HepG2 (cell line): Measurements from ENCODE around the gene YBX2. TPM values are rescaled to one million over a fixed set of nuclear protein-coding genes. Genes with fewer than 3 reads are reported as not detected.
A peak's percentile ranks its signal among the peaks of the same experiment; 100 is the strongest.

Source experiments
- CAMTA2 ChIP-seq: sonication (generic); formaldehyde crosslinking; IDR thresholded peaks from 2 replicates; pipeline ENCODE4 v1.4.0; 2020; ENCODE audit warnings: mild to moderate bottlenecking, missing genetic modification reagents, borderline replicate concordance
- CHD4 ChIP-seq: fragments of 200-600 bp; sonication (generic); IDR thresholded peaks from 2 replicates; pipeline ENCODE4 v1.7.0; 2017; ENCODE audit warnings: mild to moderate bottlenecking, low read length, borderline replicate concordance
- GTF2F1 ChIP-seq: fragments of 150-350 bp; IDR thresholded peaks from 2 replicates; pipeline ENCODE4 v1.6.1; 2014; ENCODE audit warnings: low read length
- IRF1 ChIP-seq: sonication (generic); formaldehyde crosslinking; IDR thresholded peaks from 2 replicates; pipeline ENCODE4 v1.4.0; 2020; ENCODE audit warnings: low read depth, mild to moderate bottlenecking, missing genetic modification reagents
- ISX ChIP-seq: sonication (generic); formaldehyde crosslinking; conservative IDR thresholded peaks from 2 replicates; pipeline ENCODE4 v1.5.0; 2020; ENCODE audit warnings: missing genetic modification reagents
- SNAPC5 ChIP-seq: sonication (generic); formaldehyde crosslinking; IDR thresholded peaks from 2 replicates; pipeline ENCODE4 v1.8.1; 2023; ENCODE audit warnings: mild to moderate bottlenecking, missing genetic modification reagents, borderline replicate concordance
- TOE1 ChIP-seq: sonication (generic); formaldehyde crosslinking; IDR thresholded peaks from 2 replicates; pipeline ENCODE4 v1.4.0; 2020; ENCODE audit warnings: mild to moderate bottlenecking, missing genetic modification reagents
- TOPORS ChIP-seq: sonication (generic); formaldehyde crosslinking; IDR thresholded peaks from 2 replicates; pipeline ENCODE4 v1.8.0; 2023; ENCODE audit warnings: mild to moderate bottlenecking, missing genetic modification reagents
- YY1 ChIP-seq: IDR thresholded peaks from 2 replicates; pipeline ENCODE4 v1.6.1; 2011; ENCODE audit warnings: low read length, low read depth, moderate library complexity, mild to moderate bottlenecking; ENCODE audit not compliant: insufficient read depth, insufficient replicate concordance
- ZNF3 ChIP-seq: IDR thresholded peaks from 2 replicates; pipeline ENCODE4 v1.7.0; 2017; ENCODE audit warnings: inconsistent platforms
- ZNF547 ChIP-seq: sonication (generic); formaldehyde crosslinking; IDR thresholded peaks from 2 replicates; pipeline ENCODE4 v1.5.1; 2020; ENCODE audit warnings: mild to moderate bottlenecking, missing genetic modification reagents
- ZNF878 ChIP-seq: sonication (generic); formaldehyde crosslinking; IDR thresholded peaks from 2 replicates; pipeline ENCODE4 v1.8.1; 2023; ENCODE audit warnings: mild to moderate bottlenecking, missing genetic modification reagents, moderate library complexity
- ZSCAN30 ChIP-seq: sonication (generic); formaldehyde crosslinking; IDR thresholded peaks from 2 replicates; pipeline ENCODE4 v1.5.0; 2020; ENCODE audit warnings: mild to moderate bottlenecking, missing genetic modification reagents
- polyA plus RNA-seq, 8 experiments: library from polyadenylated mRNA; depleted of rRNA in 3 of 8; stranded (reverse) in 7 of 8; unstranded in 1 of 8; fragments of >200 nt; fragmentation: Illumina TruSeq in 4 of 8; extraction: Trizol in 4 of 8; gene quantifications; 2 replicates each; pipeline versions ENCODE4 v1.2.1 to v1.2.3, GENCODE V29; 2011 to 2016; ENCODE audit warnings: low read depth in 4 of 8, missing spikeins in 1 of 8, mixed read lengths in 1 of 8; ENCODE audit not compliant: insufficient read depth in 1 of 8
- total RNA-seq, 5 experiments: library from RNA; depleted of rRNA; stranded (reverse); fragments of >200 nt; fragmentation: Illumina TruSeq; extraction: Trizol; gene quantifications; 2 replicates each; pipeline ENCODE4 v1.2.3, GENCODE V29; 2016; ENCODE audit warnings: low read depth in 1 of 5
- TF ChIP-seq, protein P1 (sequence below): sonication (generic); formaldehyde crosslinking; IDR thresholded peaks from 2 replicates; pipeline ENCODE4; 2020; ENCODE audit warnings: missing genetic modification reagents, mild to moderate bottlenecking, borderline replicate concordance
- TF ChIP-seq, protein P2 (sequence below): sonication (generic); formaldehyde crosslinking; IDR thresholded peaks from 2 replicates; pipeline ENCODE4 v1.5.0; 2020; ENCODE audit warnings: missing genetic modification reagents
- TF ChIP-seq, protein P3 (sequence below): sonication (generic); formaldehyde crosslinking; IDR thresholded peaks from 2 replicates; pipeline ENCODE4 v1.4.0; 2020; ENCODE audit warnings: missing genetic modification reagents, borderline replicate concordance
- TF ChIP-seq, protein P4 (sequence below): IDR thresholded peaks from 2 replicates; pipeline ENCODE4 v1.6.1; 2016; ENCODE audit warnings: missing compliant biosample characterization, missing genetic modification reagents, borderline replicate concordance

YBX2 gene
- total and polyA plus RNA-seq, 2 of the 13 experiments (the other 11 are each of a cell fraction or from before 2014, with no cell fraction given): 0.12 to 0.22 TPM

DNA sequence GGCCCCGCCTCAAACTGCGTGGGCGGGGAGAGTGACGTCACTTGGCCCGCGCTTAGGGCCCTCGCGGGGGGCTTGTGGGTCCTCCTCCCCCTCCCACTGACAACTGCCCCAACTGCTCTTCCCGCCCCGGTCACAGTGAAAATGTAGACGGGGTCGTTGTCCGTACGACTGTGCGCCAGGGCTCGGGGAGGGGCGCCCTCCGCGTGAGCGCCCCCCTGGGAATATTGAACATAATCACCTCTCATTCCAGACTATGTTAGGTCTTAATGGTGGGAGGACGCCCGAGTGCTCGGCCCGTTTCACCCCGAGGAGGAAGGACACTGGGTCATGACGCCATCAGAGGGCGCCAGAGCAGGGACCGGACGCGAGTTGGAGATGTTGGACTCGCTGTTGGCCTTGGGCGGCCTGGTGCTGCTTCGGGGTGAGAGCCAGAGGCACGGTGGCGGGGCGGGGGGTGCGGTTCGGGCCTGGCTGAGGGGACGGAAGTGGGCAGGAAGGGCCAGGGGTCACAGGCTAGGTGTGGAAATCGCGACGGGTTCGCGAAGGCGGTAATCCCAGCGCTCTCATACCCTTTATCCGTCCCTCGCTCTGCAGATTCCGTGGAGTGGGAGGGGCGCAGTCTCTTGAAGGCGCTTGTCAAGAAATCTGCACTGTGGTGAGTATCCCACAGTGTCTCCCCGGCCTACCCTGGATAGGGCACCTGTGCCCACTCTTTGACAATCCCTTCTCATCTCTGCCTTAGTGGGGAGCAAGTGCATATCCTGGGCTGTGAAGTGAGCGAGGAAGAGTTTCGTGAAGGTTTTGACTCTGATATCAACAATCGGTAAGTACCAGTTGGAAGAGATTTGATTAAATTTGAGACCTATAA, 42.0 kb downstream of the YBX2 start, which contains the start of gene ELP5 (continued):
- TF ChIP-seq, protein P1, sequence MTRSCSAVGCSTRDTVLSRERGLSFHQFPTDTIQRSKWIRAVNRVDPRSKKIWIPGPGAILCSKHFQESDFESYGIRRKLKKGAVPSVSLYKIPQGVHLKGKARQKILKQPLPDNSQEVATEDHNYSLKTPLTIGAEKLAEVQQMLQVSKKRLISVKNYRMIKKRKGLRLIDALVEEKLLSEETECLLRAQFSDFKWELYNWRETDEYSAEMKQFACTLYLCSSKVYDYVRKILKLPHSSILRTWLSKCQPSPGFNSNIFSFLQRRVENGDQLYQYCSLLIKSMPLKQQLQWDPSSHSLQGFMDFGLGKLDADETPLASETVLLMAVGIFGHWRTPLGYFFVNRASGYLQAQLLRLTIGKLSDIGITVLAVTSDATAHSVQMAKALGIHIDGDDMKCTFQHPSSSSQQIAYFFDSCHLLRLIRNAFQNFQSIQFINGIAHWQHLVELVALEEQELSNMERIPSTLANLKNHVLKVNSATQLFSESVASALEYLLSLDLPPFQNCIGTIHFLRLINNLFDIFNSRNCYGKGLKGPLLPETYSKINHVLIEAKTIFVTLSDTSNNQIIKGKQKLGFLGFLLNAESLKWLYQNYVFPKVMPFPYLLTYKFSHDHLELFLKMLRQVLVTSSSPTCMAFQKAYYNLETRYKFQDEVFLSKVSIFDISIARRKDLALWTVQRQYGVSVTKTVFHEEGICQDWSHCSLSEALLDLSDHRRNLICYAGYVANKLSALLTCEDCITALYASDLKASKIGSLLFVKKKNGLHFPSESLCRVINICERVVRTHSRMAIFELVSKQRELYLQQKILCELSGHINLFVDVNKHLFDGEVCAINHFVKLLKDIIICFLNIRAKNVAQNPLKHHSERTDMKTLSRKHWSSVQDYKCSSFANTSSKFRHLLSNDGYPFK: peak; percentile 90; the same call in 1 of the 2 replicates
- TF ChIP-seq IRF1 (CRISPR knock-in tag): no peak
- no peak for TF ChIP-seq ZSCAN30 (CRISPR knock-in tag)
- TF ChIP-seq ZNF3 (CRISPR knock-in tag): no peak
- no peak for TF ChIP-seq TOPORS
- TF ChIP-seq SNAPC5 (CRISPR knock-in tag): no peak
- TF ChIP-seq, protein P2, sequence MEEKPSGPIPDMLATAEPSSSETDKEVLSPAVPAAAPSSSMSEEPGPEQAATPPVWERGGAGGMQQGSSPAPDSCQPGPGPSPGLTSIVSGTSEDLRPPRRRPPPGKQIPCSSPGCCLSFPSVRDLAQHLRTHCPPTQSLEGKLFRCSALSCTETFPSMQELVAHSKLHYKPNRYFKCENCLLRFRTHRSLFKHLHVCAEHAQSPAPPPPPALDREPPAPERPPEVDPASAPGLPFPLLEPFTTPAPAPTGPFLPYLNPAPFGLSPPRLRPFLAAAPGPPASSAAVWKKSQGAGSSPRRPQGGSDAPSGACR: no peak
- TF ChIP-seq ISX (CRISPR knock-in tag): no peak
- no peak for TF ChIP-seq ZNF878
- peak; percentile 40; the same call in 1 of the 2 replicates for TF ChIP-seq GTF2F1
- TF ChIP-seq, protein P3, sequence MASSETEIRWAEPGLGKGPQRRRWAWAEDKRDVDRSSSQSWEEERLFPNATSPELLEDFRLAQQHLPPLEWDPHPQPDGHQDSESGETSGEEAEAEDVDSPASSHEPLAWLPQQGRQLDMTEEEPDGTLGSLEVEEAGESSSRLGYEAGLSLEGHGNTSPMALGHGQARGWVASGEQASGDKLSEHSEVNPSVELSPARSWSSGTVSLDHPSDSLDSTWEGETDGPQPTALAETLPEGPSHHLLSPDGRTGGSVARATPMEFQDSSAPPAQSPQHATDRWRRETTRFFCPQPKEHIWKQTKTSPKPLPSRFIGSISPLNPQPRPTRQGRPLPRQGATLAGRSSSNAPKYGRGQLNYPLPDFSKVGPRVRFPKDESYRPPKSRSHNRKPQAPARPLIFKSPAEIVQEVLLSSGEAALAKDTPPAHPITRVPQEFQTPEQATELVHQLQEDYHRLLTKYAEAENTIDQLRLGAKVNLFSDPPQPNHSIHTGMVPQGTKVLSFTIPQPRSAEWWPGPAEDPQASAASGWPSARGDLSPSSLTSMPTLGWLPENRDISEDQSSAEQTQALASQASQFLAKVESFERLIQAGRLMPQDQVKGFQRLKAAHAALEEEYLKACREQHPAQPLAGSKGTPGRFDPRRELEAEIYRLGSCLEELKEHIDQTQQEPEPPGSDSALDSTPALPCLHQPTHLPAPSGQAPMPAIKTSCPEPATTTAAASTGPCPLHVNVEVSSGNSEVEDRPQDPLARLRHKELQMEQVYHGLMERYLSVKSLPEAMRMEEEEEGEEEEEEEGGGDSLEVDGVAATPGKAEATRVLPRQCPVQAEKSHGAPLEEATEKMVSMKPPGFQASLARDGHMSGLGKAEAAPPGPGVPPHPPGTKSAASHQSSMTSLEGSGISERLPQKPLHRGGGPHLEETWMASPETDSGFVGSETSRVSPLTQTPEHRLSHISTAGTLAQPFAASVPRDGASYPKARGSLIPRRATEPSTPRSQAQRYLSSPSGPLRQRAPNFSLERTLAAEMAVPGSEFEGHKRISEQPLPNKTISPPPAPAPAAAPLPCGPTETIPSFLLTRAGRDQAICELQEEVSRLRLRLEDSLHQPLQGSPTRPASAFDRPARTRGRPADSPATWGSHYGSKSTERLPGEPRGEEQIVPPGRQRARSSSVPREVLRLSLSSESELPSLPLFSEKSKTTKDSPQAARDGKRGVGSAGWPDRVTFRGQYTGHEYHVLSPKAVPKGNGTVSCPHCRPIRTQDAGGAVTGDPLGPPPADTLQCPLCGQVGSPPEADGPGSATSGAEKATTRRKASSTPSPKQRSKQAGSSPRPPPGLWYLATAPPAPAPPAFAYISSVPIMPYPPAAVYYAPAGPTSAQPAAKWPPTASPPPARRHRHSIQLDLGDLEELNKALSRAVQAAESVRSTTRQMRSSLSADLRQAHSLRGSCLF (CRISPR knock-in tag): no peak
- TF ChIP-seq, protein P4, sequence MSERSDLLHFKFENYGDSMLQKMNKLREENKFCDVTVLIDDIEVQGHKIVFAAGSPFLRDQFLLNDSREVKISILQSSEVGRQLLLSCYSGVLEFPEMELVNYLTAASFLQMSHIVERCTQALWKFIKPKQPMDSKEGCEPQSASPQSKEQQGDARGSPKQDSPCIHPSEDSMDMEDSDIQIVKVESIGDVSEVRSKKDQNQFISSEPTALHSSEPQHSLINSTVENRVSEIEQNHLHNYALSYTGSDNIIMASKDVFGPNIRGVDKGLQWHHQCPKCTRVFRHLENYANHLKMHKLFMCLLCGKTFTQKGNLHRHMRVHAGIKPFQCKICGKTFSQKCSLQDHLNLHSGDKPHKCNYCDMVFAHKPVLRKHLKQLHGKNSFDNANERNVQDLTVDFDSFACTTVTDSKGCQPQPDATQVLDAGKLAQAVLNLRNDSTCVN: peak; percentile 20
- TF ChIP-seq CHD4: peak; percentile 17; the same call in 1 of the 2 replicates
- TF ChIP-seq ZNF547: no peak
- no peak for TF ChIP-seq YY1
- TF ChIP-seq TOE1: no peak; the same call in 1 of the 2 replicates
- peak; percentile 92 for TF ChIP-seq CAMTA2
